ENCODE results near the gene LAMA3. TPM values are rescaled to one million over a fixed set of nuclear protein-coding genes. Genes with fewer than 3 reads are reported as not detected.

The LAMA3 gene
- total RNA-seq, 1 experiment from 2014 or later = 5.6 TPM

- H3K9me3 ChIP-seq (ENCODE audit: control insufficient read depth in 1 of 2, insufficient read depth in 1 of 2, low read depth in 1 of 2, low read length in 2 of 2) = no peaks in the 10 kb centered on the region
- no peak for TF ChIP-seq TCF7L2 (IDR thresholded peaks at IDR 0.05; ENCODE audit: borderline replicate concordance, extremely low read depth, insufficient read depth, insufficient read length)
- TF ChIP-seq YY1 (IDR thresholded peaks at IDR 0.05; ENCODE audit: extremely low read depth, insufficient replicate concordance, low read depth, low read length) = no peak
- no peak for TF ChIP-seq CTCF (IDR thresholded peaks at IDR 0.05 in 2 of 3, conservative IDR thresholded peaks at IDR 0.05 in 1 of 3; ENCODE audit: borderline replicate concordance in 1 of 3, insufficient read depth in 1 of 3, low read depth in 2 of 3, low read length in 2 of 3)
- TF ChIP-seq FOSL1 (IDR thresholded peaks at IDR 0.05; ENCODE audit: low read depth) = no peak
- TF ChIP-seq, protein P1, sequence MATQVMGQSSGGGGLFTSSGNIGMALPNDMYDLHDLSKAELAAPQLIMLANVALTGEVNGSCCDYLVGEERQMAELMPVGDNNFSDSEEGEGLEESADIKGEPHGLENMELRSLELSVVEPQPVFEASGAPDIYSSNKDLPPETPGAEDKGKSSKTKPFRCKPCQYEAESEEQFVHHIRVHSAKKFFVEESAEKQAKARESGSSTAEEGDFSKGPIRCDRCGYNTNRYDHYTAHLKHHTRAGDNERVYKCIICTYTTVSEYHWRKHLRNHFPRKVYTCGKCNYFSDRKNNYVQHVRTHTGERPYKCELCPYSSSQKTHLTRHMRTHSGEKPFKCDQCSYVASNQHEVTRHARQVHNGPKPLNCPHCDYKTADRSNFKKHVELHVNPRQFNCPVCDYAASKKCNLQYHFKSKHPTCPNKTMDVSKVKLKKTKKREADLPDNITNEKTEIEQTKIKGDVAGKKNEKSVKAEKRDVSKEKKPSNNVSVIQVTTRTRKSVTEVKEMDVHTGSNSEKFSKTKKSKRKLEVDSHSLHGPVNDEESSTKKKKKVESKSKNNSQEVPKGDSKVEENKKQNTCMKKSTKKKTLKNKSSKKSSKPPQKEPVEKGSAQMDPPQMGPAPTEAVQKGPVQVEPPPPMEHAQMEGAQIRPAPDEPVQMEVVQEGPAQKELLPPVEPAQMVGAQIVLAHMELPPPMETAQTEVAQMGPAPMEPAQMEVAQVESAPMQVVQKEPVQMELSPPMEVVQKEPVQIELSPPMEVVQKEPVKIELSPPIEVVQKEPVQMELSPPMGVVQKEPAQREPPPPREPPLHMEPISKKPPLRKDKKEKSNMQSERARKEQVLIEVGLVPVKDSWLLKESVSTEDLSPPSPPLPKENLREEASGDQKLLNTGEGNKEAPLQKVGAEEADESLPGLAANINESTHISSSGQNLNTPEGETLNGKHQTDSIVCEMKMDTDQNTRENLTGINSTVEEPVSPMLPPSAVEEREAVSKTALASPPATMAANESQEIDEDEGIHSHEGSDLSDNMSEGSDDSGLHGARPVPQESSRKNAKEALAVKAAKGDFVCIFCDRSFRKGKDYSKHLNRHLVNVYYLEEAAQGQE (IDR thresholded peaks at IDR 0.05; ENCODE audit: low read depth) = no peak
- no peak for TF ChIP-seq ZNF274 (IDR thresholded peaks at IDR 0.05; ENCODE audit: low read depth, low read length)
- TF ChIP-seq RAD21 (IDR thresholded peaks at IDR 0.05; ENCODE audit: low read depth) = no peak
- no peak for TF ChIP-seq SP1 (IDR thresholded peaks at IDR 0.05; ENCODE audit: low read depth)
- TF ChIP-seq JUND (IDR thresholded peaks at IDR 0.05) = no peak
- no peak for TF ChIP-seq EGR1 (IDR thresholded peaks at IDR 0.05; ENCODE audit: low read depth)
- TF ChIP-seq SIN3A (IDR thresholded peaks at IDR 0.05; ENCODE audit: low read depth) = no peak
- no peak for TF ChIP-seq EZH2 (IDR thresholded peaks at IDR 0.05)
- TF ChIP-seq, protein P2, sequence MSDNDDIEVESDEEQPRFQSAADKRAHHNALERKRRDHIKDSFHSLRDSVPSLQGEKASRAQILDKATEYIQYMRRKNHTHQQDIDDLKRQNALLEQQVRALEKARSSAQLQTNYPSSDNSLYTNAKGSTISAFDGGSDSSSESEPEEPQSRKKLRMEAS (IDR thresholded peaks at IDR 0.05) = no peak
- TF ChIP-seq ATF3 (IDR thresholded peaks at IDR 0.05) = no peak
- no peak for TF ChIP-seq CBX3 (IDR thresholded peaks at IDR 0.05; ENCODE audit: low read depth)
- TF ChIP-seq CEBPB (IDR thresholded peaks at IDR 0.05; ENCODE audit: low read depth) = no peak
- no peak for TF ChIP-seq POLR2A (IDR thresholded peaks at IDR 0.05; ENCODE audit: borderline replicate concordance, extremely low read depth, insufficient read depth, insufficient read length)
- no peak for TF ChIP-seq SRF (IDR thresholded peaks at IDR 0.05; ENCODE audit: low read depth)
- TF ChIP-seq, protein P3, sequence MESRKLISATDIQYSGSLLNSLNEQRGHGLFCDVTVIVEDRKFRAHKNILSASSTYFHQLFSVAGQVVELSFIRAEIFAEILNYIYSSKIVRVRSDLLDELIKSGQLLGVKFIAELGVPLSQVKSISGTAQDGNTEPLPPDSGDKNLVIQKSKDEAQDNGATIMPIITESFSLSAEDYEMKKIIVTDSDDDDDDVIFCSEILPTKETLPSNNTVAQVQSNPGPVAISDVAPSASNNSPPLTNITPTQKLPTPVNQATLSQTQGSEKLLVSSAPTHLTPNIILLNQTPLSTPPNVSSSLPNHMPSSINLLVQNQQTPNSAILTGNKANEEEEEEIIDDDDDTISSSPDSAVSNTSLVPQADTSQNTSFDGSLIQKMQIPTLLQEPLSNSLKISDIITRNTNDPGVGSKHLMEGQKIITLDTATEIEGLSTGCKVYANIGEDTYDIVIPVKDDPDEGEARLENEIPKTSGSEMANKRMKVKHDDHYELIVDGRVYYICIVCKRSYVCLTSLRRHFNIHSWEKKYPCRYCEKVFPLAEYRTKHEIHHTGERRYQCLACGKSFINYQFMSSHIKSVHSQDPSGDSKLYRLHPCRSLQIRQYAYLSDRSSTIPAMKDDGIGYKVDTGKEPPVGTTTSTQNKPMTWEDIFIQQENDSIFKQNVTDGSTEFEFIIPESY (IDR thresholded peaks at IDR 0.05; ENCODE audit: extremely low read depth, insufficient replicate concordance, low read length) = no peak
- H3K79me2 ChIP-seq (ENCODE audit: insufficient read depth, low read length) = no peaks in the 10 kb centered on the region
- BruUV-seq (replicated peaks) = no TSS peak
- H3K9ac ChIP-seq (ENCODE audit: low read length) = no peak overlapping the region
- H3K27me3 ChIP-seq (ENCODE audit: insufficient read depth, low read length) = no peaks in the 10 kb centered on the region
- no peaks in the 10 kb centered on the region for H3K9me2 ChIP-seq (ENCODE audit: insufficient read depth)
- ATAC-seq = no peak
- H4K20me1 ChIP-seq (ENCODE audit: insufficient read depth) = no peaks in the 10 kb centered on the region
- intact Hi-C loops (cut with micrococcal nuclease) = no loop called here
- no peak overlapping the region for H3K4me2 ChIP-seq (ENCODE audit: low read length)
- no peaks in the 10 kb centered on the region for H3K36me3 ChIP-seq (ENCODE audit: control insufficient read depth in 1 of 2, insufficient read depth in 2 of 2, low read length in 2 of 2)
- no peak overlapping the region for H3K27ac ChIP-seq (ENCODE audit: low read depth, low read length)
- DNase-seq (ENCODE audit: low read depth, low spot score) = no peak
- peaks cover 0 to 4% of the 10 kb centered on the region in 2 experiments; a peak in 2 of 4 replicates for H3K4me1 ChIP-seq (ENCODE audit: control insufficient read depth in 1 of 2, insufficient read depth in 2 of 2, low read length in 2 of 2)
- no peak overlapping the region for H2AFZ ChIP-seq (ENCODE audit: low read depth, low read length, poor library complexity, severe bottlenecking)
- H3K4me3 ChIP-seq (replicated peaks in 1 of 2; ENCODE audit: low read depth in 1 of 2, low read length in 2 of 2) = no peak overlapping the region
- ChIA-PET CTCF (no interaction called here), POLR2A (no interaction called here), RAD21 (ENCODE audit: low non-redundant PET in 1 of 2, low total read pairs in 2 of 2, uncharacterized antibody in 2 of 2, unreplicated experiment in 2 of 2) (no interaction called here)
Observed at GRCh38 chr18:23745366-23745765, 56.1 kb downstream of the LAMA3 start.

All from HCT116 (cell line).